Measurements from ENCODE around the gene B3GNT2. TPM values are rescaled to one million over a fixed set of nuclear protein-coding genes. Genes with fewer than 3 reads are reported as not detected.

B3GNT2 gene
- total and polyA plus RNA-seq, 2 experiments from 2014 or later, result 35.5 to 70.4 TPM

DNA sequence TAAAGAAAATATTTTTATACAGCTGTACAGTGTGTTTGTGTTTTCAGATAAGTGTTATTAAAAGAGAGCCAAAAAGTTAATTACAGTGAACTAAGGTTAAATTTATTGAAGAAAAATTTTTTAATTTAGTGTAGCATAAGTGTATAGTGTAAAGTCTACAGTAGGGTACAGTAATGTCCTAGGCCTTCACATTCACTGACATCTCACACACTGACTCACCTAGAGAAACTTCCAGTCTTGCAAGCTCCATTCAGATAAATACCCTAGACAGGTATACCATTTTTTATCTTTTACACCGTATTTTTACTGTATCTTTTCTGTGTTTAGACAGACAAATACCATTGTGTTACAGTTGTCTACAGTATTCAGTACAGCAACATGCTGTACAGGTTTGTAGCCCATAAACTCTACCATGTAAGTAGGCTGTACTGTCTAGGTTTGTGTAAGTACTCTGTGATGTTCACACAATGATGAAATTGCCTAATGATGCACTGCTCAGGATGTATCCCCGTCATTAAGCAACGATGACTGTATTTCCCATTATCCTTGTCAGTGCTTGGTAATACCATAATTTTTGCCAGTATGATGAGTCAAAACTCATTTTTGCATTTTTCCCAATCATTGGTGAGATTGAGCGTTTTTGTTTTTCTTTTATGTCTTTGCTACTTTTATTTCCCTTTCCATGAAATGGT, 48.2 kb upstream of the B3GNT2 start:
- no peak for ATAC-seq
- H3K4me3 ChIP-seq, result no peak overlapping the region
- no peak overlapping the region for H3K4me3 Mint-ChIP-seq
- H2AFZ ChIP-seq, result no peak overlapping the region
- DNase-seq (ENCODE audit: low spot score), result no peak
- TF ChIP-seq, protein P1, sequence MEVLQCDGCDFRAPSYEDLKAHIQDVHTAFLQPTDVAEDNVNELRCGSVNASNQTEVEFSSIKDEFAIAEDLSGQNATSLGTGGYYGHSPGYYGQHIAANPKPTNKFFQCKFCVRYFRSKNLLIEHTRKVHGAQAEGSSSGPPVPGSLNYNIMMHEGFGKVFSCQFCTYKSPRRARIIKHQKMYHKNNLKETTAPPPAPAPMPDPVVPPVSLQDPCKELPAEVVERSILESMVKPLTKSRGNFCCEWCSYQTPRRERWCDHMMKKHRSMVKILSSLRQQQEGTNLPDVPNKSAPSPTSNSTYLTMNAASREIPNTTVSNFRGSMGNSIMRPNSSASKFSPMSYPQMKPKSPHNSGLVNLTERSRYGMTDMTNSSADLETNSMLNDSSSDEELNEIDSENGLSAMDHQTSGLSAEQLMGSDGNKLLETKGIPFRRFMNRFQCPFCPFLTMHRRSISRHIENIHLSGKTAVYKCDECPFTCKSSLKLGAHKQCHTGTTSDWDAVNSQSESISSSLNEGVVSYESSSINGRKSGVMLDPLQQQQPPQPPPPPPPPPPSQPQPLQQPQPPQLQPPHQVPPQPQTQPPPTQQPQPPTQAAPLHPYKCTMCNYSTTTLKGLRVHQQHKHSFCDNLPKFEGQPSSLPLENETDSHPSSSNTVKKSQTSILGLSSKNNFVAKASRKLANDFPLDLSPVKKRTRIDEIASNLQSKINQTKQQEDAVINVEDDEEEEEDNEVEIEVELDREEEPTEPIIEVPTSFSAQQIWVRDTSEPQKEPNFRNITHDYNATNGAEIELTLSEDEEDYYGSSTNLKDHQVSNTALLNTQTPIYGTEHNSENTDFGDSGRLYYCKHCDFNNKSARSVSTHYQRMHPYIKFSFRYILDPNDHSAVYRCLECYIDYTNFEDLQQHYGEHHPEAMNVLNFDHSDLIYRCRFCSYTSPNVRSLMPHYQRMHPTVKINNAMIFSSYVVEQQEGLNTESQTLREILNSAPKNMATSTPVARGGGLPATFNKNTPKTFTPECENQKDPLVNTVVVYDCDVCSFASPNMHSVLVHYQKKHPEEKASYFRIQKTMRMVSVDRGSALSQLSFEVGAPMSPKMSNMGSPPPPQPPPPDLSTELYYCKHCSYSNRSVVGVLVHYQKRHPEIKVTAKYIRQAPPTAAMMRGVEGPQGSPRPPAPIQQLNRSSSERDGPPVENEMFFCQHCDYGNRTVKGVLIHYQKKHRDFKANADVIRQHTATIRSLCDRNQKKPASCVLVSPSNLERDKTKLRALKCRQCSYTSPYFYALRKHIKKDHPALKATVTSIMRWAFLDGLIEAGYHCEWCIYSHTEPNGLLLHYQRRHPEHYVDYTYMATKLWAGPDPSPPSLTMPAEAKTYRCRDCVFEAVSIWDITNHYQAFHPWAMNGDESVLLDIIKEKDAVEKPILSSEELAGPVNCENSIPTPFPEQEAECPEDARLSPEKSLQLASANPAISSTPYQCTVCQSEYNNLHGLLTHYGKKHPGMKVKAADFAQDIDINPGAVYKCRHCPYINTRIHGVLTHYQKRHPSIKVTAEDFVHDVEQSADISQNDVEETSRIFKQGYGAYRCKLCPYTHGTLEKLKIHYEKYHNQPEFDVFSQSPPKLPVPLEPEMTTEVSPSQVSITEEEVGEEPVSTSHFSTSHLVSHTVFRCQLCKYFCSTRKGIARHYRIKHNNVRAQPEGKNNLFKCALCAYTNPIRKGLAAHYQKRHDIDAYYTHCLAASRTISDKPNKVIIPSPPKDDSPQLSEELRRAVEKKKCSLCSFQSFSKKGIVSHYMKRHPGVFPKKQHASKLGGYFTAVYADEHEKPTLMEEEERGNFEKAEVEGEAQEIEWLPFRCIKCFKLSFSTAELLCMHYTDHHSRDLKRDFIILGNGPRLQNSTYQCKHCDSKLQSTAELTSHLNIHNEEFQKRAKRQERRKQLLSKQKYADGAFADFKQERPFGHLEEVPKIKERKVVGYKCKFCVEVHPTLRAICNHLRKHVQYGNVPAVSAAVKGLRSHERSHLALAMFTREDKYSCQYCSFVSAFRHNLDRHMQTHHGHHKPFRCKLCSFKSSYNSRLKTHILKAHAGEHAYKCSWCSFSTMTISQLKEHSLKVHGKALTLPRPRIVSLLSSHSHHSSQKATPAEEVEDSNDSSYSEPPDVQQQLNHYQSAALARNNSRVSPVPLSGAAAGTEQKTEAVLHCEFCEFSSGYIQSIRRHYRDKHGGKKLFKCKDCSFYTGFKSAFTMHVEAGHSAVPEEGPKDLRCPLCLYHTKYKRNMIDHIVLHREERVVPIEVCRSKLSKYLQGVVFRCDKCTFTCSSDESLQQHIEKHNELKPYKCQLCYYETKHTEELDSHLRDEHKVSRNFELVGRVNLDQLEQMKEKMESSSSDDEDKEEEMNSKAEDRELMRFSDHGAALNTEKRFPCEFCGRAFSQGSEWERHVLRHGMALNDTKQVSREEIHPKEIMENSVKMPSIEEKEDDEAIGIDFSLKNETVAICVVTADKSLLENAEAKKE (CRISPR knock-in tag; IDR thresholded peaks at IDR 0.05), result no peak
- TF ChIP-seq CREB1 (CRISPR knock-in tag; IDR thresholded peaks at IDR 0.05; ENCODE audit: low read depth), result no peak
- TF ChIP-seq, protein P2, sequence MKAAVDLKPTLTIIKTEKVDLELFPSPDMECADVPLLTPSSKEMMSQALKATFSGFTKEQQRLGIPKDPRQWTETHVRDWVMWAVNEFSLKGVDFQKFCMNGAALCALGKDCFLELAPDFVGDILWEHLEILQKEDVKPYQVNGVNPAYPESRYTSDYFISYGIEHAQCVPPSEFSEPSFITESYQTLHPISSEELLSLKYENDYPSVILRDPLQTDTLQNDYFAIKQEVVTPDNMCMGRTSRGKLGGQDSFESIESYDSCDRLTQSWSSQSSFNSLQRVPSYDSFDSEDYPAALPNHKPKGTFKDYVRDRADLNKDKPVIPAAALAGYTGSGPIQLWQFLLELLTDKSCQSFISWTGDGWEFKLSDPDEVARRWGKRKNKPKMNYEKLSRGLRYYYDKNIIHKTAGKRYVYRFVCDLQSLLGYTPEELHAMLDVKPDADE (IDR thresholded peaks at IDR 0.05), result no peak
- TF ChIP-seq EZH2phosphoT487 (IDR thresholded peaks at IDR 0.05; ENCODE audit: unreplicated experiment), result no peak
- no peak for TF ChIP-seq REST (IDR thresholded peaks at IDR 0.05; ENCODE audit: unreplicated experiment)
- no peak for TF ChIP-seq STAT1 (IDR thresholded peaks at IDR 0.05; ENCODE audit: unreplicated experiment)
- TF ChIP-seq JUNB (IDR thresholded peaks at IDR 0.05; ENCODE audit: unreplicated experiment), result no peak
- no peak for TF ChIP-seq CTCF (conservative IDR thresholded peaks at IDR 0.05; ENCODE audit: low read depth in 2 of 2)
- TF ChIP-seq ZNF114 (CRISPR knock-in tag; IDR thresholded peaks at IDR 0.05), result no peak
- TF ChIP-seq POLR2AphosphoS5 (IDR thresholded peaks at IDR 0.05; ENCODE audit: low read depth), result no peak
- no peak for TF ChIP-seq NANOG (IDR thresholded peaks at IDR 0.05; ENCODE audit: borderline replicate concordance)
- no peak for TF ChIP-seq EZH2 (IDR thresholded peaks at IDR 0.05; ENCODE audit: low read depth, unreplicated experiment)
- H3K4me2 ChIP-seq, result no peak overlapping the region
- peaks cover 6% of the 10 kb centered on the region; the same call in 1 of the 2 replicates for H3K9me2 ChIP-seq (ENCODE audit: insufficient read depth)
- H3F3A ChIP-seq (replicated peaks; ENCODE audit: low read depth), result 0 out of 2 replicates have a peak, but pooled peaks cover 4% of the 10 kb centered on the region
- no peaks in the 10 kb centered on the region for H3K9me3 Mint-ChIP-seq
- peaks cover 19% of the 10 kb centered on the region for H3K4me1 Mint-ChIP-seq
- no peak overlapping the region for H3K27ac ChIP-seq (ENCODE audit: low read depth)
- H3K36me3 Mint-ChIP-seq (ENCODE audit: low read depth), result no peaks in the 10 kb centered on the region
- peaks cover 8% of the 10 kb centered on the region for H3K27me3 Mint-ChIP-seq (ENCODE audit: insufficient read depth, low read depth, poor library complexity)
- no peaks in the 10 kb centered on the region for H3K79me2 ChIP-seq (replicated peaks; ENCODE audit: insufficient read depth)
- no peaks in the 10 kb centered on the region for H3K36me3 ChIP-seq (ENCODE audit: insufficient read depth)
- no peak overlapping the region for H3K27ac Mint-ChIP-seq
- no peaks in the 10 kb centered on the region for H4K20me1 ChIP-seq (replicated peaks; ENCODE audit: insufficient read depth)
- H3K4me1 ChIP-seq (ENCODE audit: insufficient read depth), result peaks cover 21% of the 10 kb centered on the region
- H3K27me3 ChIP-seq (ENCODE audit: insufficient read depth), result no peaks in the 10 kb centered on the region
